ENCODE results near the gene S1PR5. TPM values are rescaled to one million over a fixed set of nuclear protein-coding genes. Genes with fewer than 3 reads are reported as not detected.

The S1PR5 gene
- total RNA-seq, 1 experiment from 2014 or later, result 0.57 TPM

DNA sequence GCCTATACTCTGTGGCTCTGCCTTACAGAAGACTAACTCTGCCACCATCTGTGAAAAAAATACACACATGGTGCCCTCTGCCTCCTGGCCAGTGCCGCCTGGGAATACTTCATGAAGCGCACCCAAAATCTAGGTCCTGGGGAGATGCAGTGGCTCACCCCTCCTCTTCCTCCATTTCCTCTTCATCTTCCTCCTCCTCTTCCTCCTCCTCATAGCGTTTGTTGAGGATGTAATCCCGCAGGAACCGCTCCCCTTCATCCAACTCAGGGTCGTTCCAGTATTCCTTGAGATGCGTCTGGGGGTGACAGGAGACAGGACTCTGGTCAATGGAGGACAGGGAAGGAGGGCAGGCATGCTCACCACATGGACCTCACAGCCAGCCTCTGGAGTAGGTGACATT, 42.9 kb upstream of the S1PR5 start:
- DNase-seq, result no peak
- no peaks in the 10 kb centered on the region for H3K4me1 Mint-ChIP-seq (ENCODE audit: low read depth, unreplicated experiment)
- no peaks in the 10 kb centered on the region for H3K27me3 Mint-ChIP-seq (ENCODE audit: insufficient read depth, unreplicated experiment)
- TF ChIP-seq, protein P1, sequence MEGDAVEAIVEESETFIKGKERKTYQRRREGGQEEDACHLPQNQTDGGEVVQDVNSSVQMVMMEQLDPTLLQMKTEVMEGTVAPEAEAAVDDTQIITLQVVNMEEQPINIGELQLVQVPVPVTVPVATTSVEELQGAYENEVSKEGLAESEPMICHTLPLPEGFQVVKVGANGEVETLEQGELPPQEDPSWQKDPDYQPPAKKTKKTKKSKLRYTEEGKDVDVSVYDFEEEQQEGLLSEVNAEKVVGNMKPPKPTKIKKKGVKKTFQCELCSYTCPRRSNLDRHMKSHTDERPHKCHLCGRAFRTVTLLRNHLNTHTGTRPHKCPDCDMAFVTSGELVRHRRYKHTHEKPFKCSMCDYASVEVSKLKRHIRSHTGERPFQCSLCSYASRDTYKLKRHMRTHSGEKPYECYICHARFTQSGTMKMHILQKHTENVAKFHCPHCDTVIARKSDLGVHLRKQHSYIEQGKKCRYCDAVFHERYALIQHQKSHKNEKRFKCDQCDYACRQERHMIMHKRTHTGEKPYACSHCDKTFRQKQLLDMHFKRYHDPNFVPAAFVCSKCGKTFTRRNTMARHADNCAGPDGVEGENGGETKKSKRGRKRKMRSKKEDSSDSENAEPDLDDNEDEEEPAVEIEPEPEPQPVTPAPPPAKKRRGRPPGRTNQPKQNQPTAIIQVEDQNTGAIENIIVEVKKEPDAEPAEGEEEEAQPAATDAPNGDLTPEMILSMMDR (IDR thresholded peaks at IDR 0.05; ENCODE audit: insufficient read depth in 1 of 2, low read depth in 1 of 2, low read length in 1 of 2, severe bottlenecking in 1 of 2, unreplicated experiment in 1 of 2), result no peak
- H3K36me3 Mint-ChIP-seq (ENCODE audit: insufficient read depth, unreplicated experiment), result peaks cover 48% of the 10 kb centered on the region
- H3K4me1 ChIP-seq, result no peaks in the 10 kb centered on the region
- H3K9me3 ChIP-seq, result no peaks in the 10 kb centered on the region
- no peak overlapping the region for H3K4me3 Mint-ChIP-seq (ENCODE audit: unreplicated experiment)
- intact Hi-C loops (cut with micrococcal nuclease; ENCODE audit: unreplicated experiment), result no loop called here
- H3K27me3 ChIP-seq (replicated peaks; ENCODE audit: control insufficient read depth, insufficient read depth, low read length), result no peaks in the 10 kb centered on the region
- BruUV-seq (replicated peaks), result no TSS peak
- no peak overlapping the region for H3K4me3 ChIP-seq (ENCODE audit: low read depth, low read length)
- H3K27ac Mint-ChIP-seq (ENCODE audit: unreplicated experiment), result no peak overlapping the region
- H3K9me3 Mint-ChIP-seq (ENCODE audit: unreplicated experiment), result no peaks in the 10 kb centered on the region
- no peaks in the 10 kb centered on the region; the same call in 1 of the 2 replicates for H3K36me3 ChIP-seq (ENCODE audit: control insufficient read depth, insufficient read depth, low read length)
- CTCF ChIA-PET, result no interaction called here
- POLR2A ChIA-PET, result no interaction called here

DNA sequence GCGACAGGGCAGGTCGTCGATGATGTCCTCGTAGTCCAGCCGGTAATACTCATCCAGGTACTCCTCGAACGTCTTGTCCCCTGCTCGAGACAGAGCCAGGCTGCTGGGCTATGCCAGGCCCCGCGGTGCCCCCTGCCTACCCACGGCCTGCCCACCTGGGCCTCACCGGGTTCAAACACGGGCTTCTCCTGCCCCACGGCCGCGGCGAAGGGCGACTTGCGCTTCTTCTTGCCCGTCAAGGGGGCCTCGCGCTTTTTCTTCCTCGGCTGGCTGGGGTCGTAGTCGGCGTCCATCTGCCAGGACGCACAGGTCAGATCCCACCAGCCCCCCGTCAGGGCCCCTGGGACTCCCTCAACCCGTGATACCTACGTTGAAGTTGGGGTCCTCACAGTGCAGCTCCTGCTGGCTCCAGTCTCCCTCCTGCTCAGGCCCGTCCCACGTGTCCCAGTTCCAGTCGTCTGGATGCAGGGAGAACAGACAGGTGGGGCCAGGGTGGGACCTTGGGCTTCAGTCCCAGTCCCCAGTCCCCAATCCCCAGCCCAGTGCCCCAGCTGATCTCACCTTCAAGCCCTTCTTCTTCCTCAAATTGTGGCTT, 40.5 kb upstream of the S1PR5 start:
- H3K4me1 Mint-ChIP-seq (ENCODE audit: low read depth, unreplicated experiment), result no peaks in the 10 kb centered on the region
- H3K27ac Mint-ChIP-seq (ENCODE audit: unreplicated experiment), result peak overlapping the region; percentile 72
- intact Hi-C loops (cut with micrococcal nuclease; ENCODE audit: unreplicated experiment), result no loop called here
- H3K27me3 ChIP-seq (replicated peaks; ENCODE audit: control insufficient read depth, insufficient read depth, low read length), result no peaks in the 10 kb centered on the region
- H3K36me3 Mint-ChIP-seq (ENCODE audit: insufficient read depth, unreplicated experiment), result peaks cover 66% of the 10 kb centered on the region
- H3K9me3 ChIP-seq, result no peaks in the 10 kb centered on the region
- no peak overlapping the region for H3K4me3 ChIP-seq (ENCODE audit: low read depth, low read length)
- no peak for DNase-seq
- TF ChIP-seq, protein P1 (IDR thresholded peaks at IDR 0.05; ENCODE audit: insufficient read depth in 1 of 2, low read depth in 1 of 2, low read length in 1 of 2, severe bottlenecking in 1 of 2, unreplicated experiment in 1 of 2), result no peak
- H3K36me3 ChIP-seq (ENCODE audit: control insufficient read depth, insufficient read depth, low read length), result no peaks in the 10 kb centered on the region; the same call in 1 of the 2 replicates
- no peaks in the 10 kb centered on the region for H3K9me3 Mint-ChIP-seq (ENCODE audit: unreplicated experiment)
- H3K27me3 Mint-ChIP-seq (ENCODE audit: insufficient read depth, unreplicated experiment), result no peaks in the 10 kb centered on the region
- ChIA-PET CTCF (no interaction called here), POLR2A (no interaction called here)
- no peak overlapping the region for H3K4me3 Mint-ChIP-seq (ENCODE audit: unreplicated experiment)
- no peaks in the 10 kb centered on the region for H3K4me1 ChIP-seq
- no TSS peak for BruUV-seq (replicated peaks)

DNA sequence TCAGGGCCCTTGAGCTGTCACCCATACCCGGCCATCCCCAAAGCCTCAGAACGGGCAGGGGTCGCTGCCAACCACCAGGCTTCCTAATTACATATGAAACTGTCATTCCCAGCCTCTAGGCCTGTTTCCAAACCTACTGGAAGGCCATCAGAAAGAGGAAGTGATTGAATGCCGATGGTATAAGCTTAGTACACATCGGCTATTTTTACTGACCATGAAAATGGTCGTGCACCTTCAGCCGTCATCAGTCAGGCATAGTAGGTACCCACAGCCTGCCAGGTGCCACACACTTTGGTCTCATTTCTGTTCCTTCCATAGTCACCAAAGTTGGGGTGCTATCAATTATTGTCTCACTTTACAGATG, 38.3 kb upstream of the S1PR5 start:
- ChIA-PET CTCF (no interaction called here), POLR2A (interaction anchor here (0.6 kb wide), 1 partner anchor 166 kb away, joined by 3 read pairs; no protein-coding TSS in a partner anchor)
- H3K4me1 Mint-ChIP-seq (ENCODE audit: low read depth, unreplicated experiment), result no peaks in the 10 kb centered on the region
- H3K27me3 Mint-ChIP-seq (ENCODE audit: insufficient read depth, unreplicated experiment), result no peaks in the 10 kb centered on the region
- intact Hi-C loops (cut with micrococcal nuclease; ENCODE audit: unreplicated experiment), result loop anchor here (1.0 kb wide), 1 partner anchor 10 kb away; no protein-coding TSS in a partner anchor
- TF ChIP-seq, protein P1 (IDR thresholded peaks at IDR 0.05; ENCODE audit: insufficient read depth in 1 of 2, low read depth in 1 of 2, low read length in 1 of 2, severe bottlenecking in 1 of 2, unreplicated experiment in 1 of 2), result no peak
- no peak for DNase-seq
- no peak overlapping the region for H3K4me3 Mint-ChIP-seq (ENCODE audit: unreplicated experiment)
- peaks cover 68% of the 10 kb centered on the region for H3K36me3 Mint-ChIP-seq (ENCODE audit: insufficient read depth, unreplicated experiment)
- Histone ChIP-seq H3K36me3 (ENCODE audit: control insufficient read depth, insufficient read depth, low read length) (no peaks in the 10 kb centered on the region), H3K9me3 (no peaks in the 10 kb centered on the region), H3K4me1 (no peaks in the 10 kb centered on the region), H3K27me3 (replicated peaks; ENCODE audit: control insufficient read depth, insufficient read depth, low read length) (no peaks in the 10 kb centered on the region), H3K4me3 (ENCODE audit: low read depth, low read length) (no peak overlapping the region)
- no peak overlapping the region for H3K27ac Mint-ChIP-seq (ENCODE audit: unreplicated experiment)
- H3K9me3 Mint-ChIP-seq (ENCODE audit: unreplicated experiment), result no peaks in the 10 kb centered on the region
- BruUV-seq (replicated peaks), result no TSS peak

All from Caco-2 (cell line).